Neuronal stem cell (in vitro differentiated cells): ENCODE results near the gene ZNF561.

ENCODE experiments used
- DNase-seq: peaks from one replicate; pipeline ENCODE4 v3.0.0-alpha.2; 2013; ENCODE audit warnings: low spot score
- H2AFZ ChIP-seq: one replicate; pipeline ENCODE4 v1.6.1; 2013; ENCODE audit warnings: mild to moderate bottlenecking, low read length, inconsistent platforms
- H2AK5ac ChIP-seq: 2 replicates; pipeline ENCODE4 v1.6.1; 2013; ENCODE audit warnings: low read depth, mild to moderate bottlenecking, inconsistent platforms, low read length, moderate library complexity, mixed read lengths
- H2BK120ac ChIP-seq: 2 replicates; pipeline ENCODE4 v1.6.1; 2013; ENCODE audit warnings: low read depth, mild to moderate bottlenecking, inconsistent platforms, low read length, moderate library complexity, mixed read lengths
- H2BK12ac ChIP-seq: one replicate; pipeline ENCODE4 v1.6.1; 2013; ENCODE audit warnings: low read length, inconsistent platforms
- H2BK15ac ChIP-seq: 2 replicates; pipeline ENCODE4 v1.6.1; 2013; ENCODE audit warnings: mild to moderate bottlenecking, low read length, inconsistent platforms, mixed read lengths
- H2BK5ac ChIP-seq: one replicate; pipeline ENCODE4 v1.6.1; 2013; ENCODE audit warnings: inconsistent platforms, mild to moderate bottlenecking, low read length, moderate library complexity
- H3K14ac ChIP-seq: one replicate; pipeline ENCODE4 v1.6.1; 2013; ENCODE audit warnings: low read length, inconsistent platforms
- H3K18ac ChIP-seq: 2 replicates; pipeline ENCODE4 v1.6.1; 2013; ENCODE audit warnings: low read length, inconsistent platforms
- H3K23ac ChIP-seq: 2 replicates; pipeline ENCODE4 v1.6.1; 2013; ENCODE audit warnings: low read depth, mild to moderate bottlenecking, mixed read lengths, low read length, inconsistent platforms; ENCODE audit not compliant: poor library complexity
- H3K27ac ChIP-seq: replicated peaks from 3 replicates; pipeline ENCODE4 v1.5.1; 2013; ENCODE audit warnings: low read length, inconsistent platforms
- H3K27me3 ChIP-seq, 3 experiments: 2 replicates each; pipeline ENCODE4 v1.6.1; 2013; ENCODE audit warnings: low read length in 3 of 3, mild to moderate bottlenecking in 2 of 3, inconsistent platforms in 1 of 3, low read depth in 1 of 3, mixed read lengths in 1 of 3, moderate library complexity in 1 of 3; ENCODE audit not compliant: control insufficient read depth in 3 of 3, insufficient read depth in 3 of 3
- H3K36me3 ChIP-seq, 2 donors: replicated peaks in 1 of 2; 2 replicates each; pipeline ENCODE4 v1.6.1; 2013; ENCODE audit warnings: low read length in 2 of 2; ENCODE audit not compliant: control insufficient read depth in 2 of 2, insufficient read depth in 2 of 2
- H3K4ac ChIP-seq: 2 replicates; pipeline ENCODE4 v1.6.1; 2013; ENCODE audit warnings: inconsistent platforms, mild to moderate bottlenecking, low read length, moderate library complexity
- H3K4me1 ChIP-seq, 2 donors: 1 replicate in 1 of 2; 2 replicates in 1 of 2; pipeline ENCODE4 v1.6.1; 2013; ENCODE audit warnings: low read length in 2 of 2, low read depth in 1 of 2; ENCODE audit not compliant: control insufficient read depth in 2 of 2, insufficient read depth in 1 of 2
- H3K4me2 ChIP-seq: one replicate; pipeline ENCODE4 v1.6.1; 2013; ENCODE audit warnings: mild to moderate bottlenecking, low read length, inconsistent platforms; ENCODE audit not compliant: insufficient read depth, poor library complexity, severe bottlenecking
- H3K4me3 ChIP-seq, 2 donors: 2 replicates each; pipeline ENCODE4 v1.5.1; 2013; ENCODE audit warnings: low read length in 2 of 2, mild to moderate bottlenecking in 2 of 2, inconsistent platforms in 1 of 2, moderate library complexity in 1 of 2
- H3K79me1 ChIP-seq: one replicate; pipeline ENCODE4 v1.6.1; 2013; ENCODE audit warnings: low read depth, mild to moderate bottlenecking, inconsistent platforms, low read length, moderate library complexity
- H3K9ac ChIP-seq: one replicate; pipeline ENCODE4 v1.6.1; 2013; ENCODE audit warnings: mild to moderate bottlenecking, low read depth, low read length, inconsistent platforms; ENCODE audit not compliant: poor library complexity
- H3K9me3 ChIP-seq, 2 donors: replicated peaks in 1 of 2; 2 replicates each; pipeline versions ENCODE3 to v1.6.1; 2013; ENCODE audit warnings: low read length in 2 of 2, mild to moderate bottlenecking in 2 of 2, inconsistent platforms in 1 of 2, low read depth in 1 of 2, mixed read lengths in 1 of 2, moderate library complexity in 1 of 2; ENCODE audit not compliant: control insufficient read depth in 2 of 2, insufficient read depth in 1 of 2
- H4K8ac ChIP-seq: one replicate; pipeline ENCODE4 v1.6.1; 2013; ENCODE audit warnings: low read depth, mild to moderate bottlenecking, inconsistent platforms, low read length, moderate library complexity
- H4K91ac ChIP-seq: one replicate; pipeline ENCODE4 v1.6.1; 2013; ENCODE audit warnings: low read length, low read depth, mild to moderate bottlenecking, inconsistent platforms; ENCODE audit not compliant: poor library complexity
- WGBS, 2 donors: extraction: QIAGEN DNeasy Blood & Tissue Kit; methylation state at CpG; one replicate each; pipeline ENCODE4 v1.1.7; 2013; ENCODE audit warnings: missing lambda C conversion rate in 2 of 2, mixed read lengths in 1 of 2; ENCODE audit not compliant: insufficient read length in 2 of 2, insufficient replicate concordance in 1 of 2; ENCODE audit errors: extremely low coverage in 2 of 2; 5-methylcytosine and 5-hydroxymethylcytosine counted together

ZNF561 gene

DNA sequence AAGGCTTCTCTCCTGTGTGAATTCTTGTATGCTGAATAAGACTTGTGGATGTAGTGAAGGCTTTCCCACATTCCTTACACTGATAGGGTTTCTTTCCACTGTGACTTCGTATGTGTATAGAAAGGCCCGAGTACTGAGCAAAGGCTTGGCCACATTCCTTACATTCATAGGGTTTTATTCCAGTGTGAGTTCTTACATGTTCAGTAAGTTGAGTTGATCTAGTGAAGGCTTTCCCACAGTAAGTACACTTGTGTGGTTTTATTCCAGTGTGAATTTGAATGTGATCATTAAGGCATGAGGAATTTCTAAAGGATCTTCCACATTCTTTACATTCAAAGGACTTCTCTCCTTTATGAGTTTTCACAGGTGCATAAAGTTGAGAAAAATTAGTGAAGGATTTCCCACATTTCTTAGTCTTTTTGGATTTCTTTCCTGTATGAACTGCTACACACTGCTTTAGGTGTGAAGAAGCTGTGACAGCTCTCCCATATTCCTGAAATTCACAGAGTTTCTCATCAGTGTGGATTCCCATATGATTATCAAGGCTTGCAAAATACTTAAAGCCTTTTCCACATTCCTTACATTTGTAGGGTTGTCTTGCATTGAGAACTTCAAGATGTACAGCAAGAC is 10.4 kb downstream of the ZNF561 start:
- no CpG with 5 or more reads among the region's 2 CpGs for WGBS, 2 donors
- H3K4me3 ChIP-seq: no peak overlapping the region
- no peak overlapping the region for H3K9ac ChIP-seq
- no peaks in the 10 kb centered on the region for H3K27me3 ChIP-seq
- no peak overlapping the region for H4K8ac ChIP-seq
- H2BK15ac ChIP-seq: no peak overlapping the region
- no peak overlapping the region for H3K4me2 ChIP-seq
- no peak overlapping the region for H2BK12ac ChIP-seq
- no peak overlapping the region for H3K4ac ChIP-seq
- no peak overlapping the region for H2AK5ac ChIP-seq
- H3K27ac ChIP-seq: no peak overlapping the region
- H3K23ac ChIP-seq: no peak overlapping the region
- H3K14ac ChIP-seq: no peak overlapping the region
- peaks cover 18 to 65% of the 10 kb centered on the region in 2 donors for H3K9me3 ChIP-seq
- peaks cover 57 to 86% of the 10 kb centered on the region in 2 donors for H3K36me3 ChIP-seq
- no peak overlapping the region for H2AFZ ChIP-seq
- peaks cover 3% of the 10 kb centered on the region for H3K79me1 ChIP-seq
- no peak overlapping the region for H4K91ac ChIP-seq
- no peaks in the 10 kb centered on the region for H3K4me1 ChIP-seq
- no peak overlapping the region for H2BK120ac ChIP-seq
- no peak overlapping the region for H2BK5ac ChIP-seq
- no peak for DNase-seq
- no peak overlapping the region for H3K18ac ChIP-seq

DNA sequence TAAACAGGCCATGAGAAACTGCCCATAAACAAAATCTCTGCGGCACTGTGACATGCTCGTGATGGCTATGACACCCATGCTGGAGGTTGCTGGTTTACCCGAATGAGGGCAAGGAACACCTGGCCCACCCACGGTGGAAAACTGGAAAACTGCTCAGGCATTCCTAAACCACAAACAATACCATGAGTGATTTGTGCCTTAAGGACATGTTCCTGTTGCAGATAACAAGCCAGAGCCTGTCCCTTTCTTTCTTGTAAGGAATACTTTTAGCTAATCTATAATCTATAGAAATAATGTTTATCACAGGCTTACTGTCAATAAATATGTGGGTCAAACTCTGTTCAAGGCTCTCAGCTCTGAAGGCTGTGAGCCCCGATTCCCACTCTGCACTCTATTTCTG is 12.1 kb downstream of the ZNF561 start:
- H3K23ac ChIP-seq: no peak overlapping the region
- H3K14ac ChIP-seq: no peak overlapping the region
- no peak overlapping the region for H2AFZ ChIP-seq
- H3K4me3 ChIP-seq: no peak overlapping the region
- no peak overlapping the region for H3K4me2 ChIP-seq
- H3K4ac ChIP-seq: no peak overlapping the region
- H3K79me1 ChIP-seq: peaks cover 3% of the 10 kb centered on the region
- H3K18ac ChIP-seq: no peak overlapping the region
- no peak overlapping the region for H2BK12ac ChIP-seq
- H3K9me3 ChIP-seq: peaks cover 18 to 53% of the 10 kb centered on the region in 2 donors
- H2BK120ac ChIP-seq: no peak overlapping the region
- H3K27ac ChIP-seq: no peak overlapping the region
- peaks cover 48 to 69% of the 10 kb centered on the region in 2 donors for H3K36me3 ChIP-seq
- H3K9ac ChIP-seq: no peak overlapping the region
- H2BK15ac ChIP-seq: no peak overlapping the region
- no peak overlapping the region for H4K91ac ChIP-seq
- H2BK5ac ChIP-seq: no peak overlapping the region
- no peak overlapping the region for H2AK5ac ChIP-seq
- no peak overlapping the region for H4K8ac ChIP-seq
- no peaks in the 10 kb centered on the region for H3K4me1 ChIP-seq
- DNase-seq: no peak
- H3K27me3 ChIP-seq: no peaks in the 10 kb centered on the region
- no CpG with 5 or more reads among the region's 5 CpGs for WGBS, 2 donors

DNA sequence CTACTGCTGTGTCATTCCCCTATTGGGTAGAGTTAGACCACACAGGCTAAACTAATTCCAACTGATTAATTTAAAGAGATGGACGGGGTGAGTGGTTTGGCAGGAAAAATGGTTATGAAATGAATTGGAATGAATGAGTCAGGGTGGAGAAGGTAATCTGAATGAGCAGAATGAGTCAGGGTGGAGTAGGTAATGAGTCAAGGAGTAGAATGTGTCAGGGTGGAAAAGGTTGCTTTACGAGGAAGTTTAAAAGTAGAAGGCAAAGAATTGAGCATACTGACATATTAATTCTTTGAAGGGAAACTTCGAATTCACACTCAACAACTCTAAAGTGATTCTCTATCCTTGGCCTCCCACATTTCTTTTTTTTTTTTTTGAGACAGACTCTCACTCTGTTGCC is 24.0 kb downstream of the ZNF561 start:
- DNase-seq: no peak
- Histone ChIP-seq H3K9me3 (peaks cover 4 to 9% of the 10 kb centered on the region in 2 donors), H3K4ac (no peak overlapping the region), H4K8ac (no peak overlapping the region), H3K79me1 (no peaks in the 10 kb centered on the region), H3K27ac (no peak overlapping the region), H3K4me3 (no peak overlapping the region), H3K9ac (no peak overlapping the region), H3K18ac (no peak overlapping the region), H2BK15ac (no peak overlapping the region), H3K4me2 (no peak overlapping the region), H3K27me3 (no peaks in the 10 kb centered on the region), H3K36me3 (no peaks in the 10 kb centered on the region), H2BK120ac (no peak overlapping the region), H3K14ac (no peak overlapping the region), H2AFZ (no peak overlapping the region), H2AK5ac (no peak overlapping the region), H2BK5ac (no peak overlapping the region), H3K23ac (no peak overlapping the region), H3K4me1 (no peaks in the 10 kb centered on the region), H2BK12ac (no peak overlapping the region), H4K91ac (no peak overlapping the region)
- WGBS, 2 donors: 100% methylated on average over 1 of the region's 3 CpGs; no CpG with 5 or more reads in 1 of the 2 donors

DNA sequence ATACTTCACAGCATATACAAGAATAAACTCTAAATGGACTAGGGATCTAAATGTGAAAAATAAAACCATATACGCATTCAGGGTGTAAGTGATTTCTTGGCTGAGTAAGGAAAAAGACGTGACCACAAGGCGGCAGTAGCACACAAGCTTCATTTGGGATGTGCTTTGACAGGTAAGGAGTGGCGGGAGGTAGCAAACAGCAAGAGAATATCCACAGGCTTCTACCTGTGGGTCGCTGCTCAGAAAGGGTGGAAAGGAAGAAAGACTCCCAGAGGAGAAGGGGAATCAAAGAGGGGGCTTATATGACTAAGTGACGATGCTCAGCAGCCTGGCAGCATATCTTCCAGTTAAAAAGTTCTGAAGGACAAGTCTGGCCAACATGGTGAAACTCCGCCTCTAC is 34.3 kb downstream of the ZNF561 start:
- Histone ChIP-seq H3K14ac (no peak overlapping the region), H3K4me3 (no peak overlapping the region), H3K23ac (no peak overlapping the region), H4K8ac (no peak overlapping the region), H3K4me2 (no peak overlapping the region), H2BK15ac (no peak overlapping the region), H2AFZ (peak overlapping the region; percentile 36), H3K4me1 (no peaks in the 10 kb centered on the region), H3K36me3 (peaks cover 5 to 14% of the 10 kb centered on the region in 2 donors), H3K18ac (no peak overlapping the region), H3K9me3 (peaks cover 4 to 16% of the 10 kb centered on the region in 2 donors), H3K27ac (no peak overlapping the region), H3K27me3 (no peaks in the 10 kb centered on the region), H3K9ac (no peak overlapping the region), H3K4ac (no peak overlapping the region), H2BK5ac (no peak overlapping the region), H2AK5ac (no peak overlapping the region), H2BK12ac (no peak overlapping the region), H2BK120ac (no peak overlapping the region), H4K91ac (no peak overlapping the region), H3K79me1 (no peaks in the 10 kb centered on the region)
- DNase-seq: peak; percentile 43
- WGBS, 2 donors: no CpG with 5 or more reads among the region's 7 CpGs
